ENCODE results near the gene AJAP1. TPM values are rescaled to one million over a fixed set of nuclear protein-coding genes. Genes with fewer than 3 reads are reported as not detected.

Gene AJAP1
- total and polyA plus RNA-seq, 2 of the 8 experiments (the other 6 are each of a cell fraction or from before 2014, with no cell fraction given) = 1.9 to 6.2 TPM

- Histone ChIP-seq H4K8ac (ENCODE audit: extremely low read depth, insufficient read depth, low read length) (no peak overlapping the region), H3K79me1 (ENCODE audit: low read depth, low read length) (no peaks in the 10 kb centered on the region), H4K20me1 (replicated peaks in 1 of 2; ENCODE audit: control insufficient read depth in 1 of 2, insufficient read depth in 2 of 2, low read length in 2 of 2) (no peaks in the 10 kb centered on the region), H3K9ac (replicated peaks in 1 of 4; ENCODE audit: extremely low read depth in 1 of 4, low read depth in 3 of 4, low read length in 3 of 4) (no peak overlapping the region), H3K27me3 (replicated peaks in 1 of 4; ENCODE audit: control insufficient read depth in 3 of 4, extremely low read depth in 1 of 4, insufficient read depth in 3 of 4, low read length in 3 of 4) (no peaks in the 10 kb centered on the region), H2BK15ac (ENCODE audit: low read length) (no peak overlapping the region), H2AK5ac (ENCODE audit: low read depth, low read length) (no peak overlapping the region), H2AFZ (ENCODE audit: low read length) (no peak overlapping the region), H4K91ac (replicated peaks; ENCODE audit: insufficient read length, low read length) (no peak overlapping the region), H4K5ac (ENCODE audit: insufficient read length, low read depth, low read length) (no peak overlapping the region), H2BK5ac (ENCODE audit: low read depth, low read length) (no peak overlapping the region), H3K9me3 (ENCODE audit: insufficient read depth in 2 of 2, low read depth in 1 of 2, low read length in 1 of 2) (no peaks in the 10 kb centered on the region; a peak in 1 of 4 replicates), H3K36me3 (ENCODE audit: control insufficient read depth in 2 of 4, insufficient read depth in 4 of 4, low read length in 3 of 4) (no peaks in the 10 kb centered on the region), H3K4me2 (ENCODE audit: insufficient read depth in 1 of 2, low read depth in 2 of 2, low read length in 2 of 2) (no peak overlapping the region), H3K4me1 (replicated peaks in 1 of 4; ENCODE audit: control insufficient read depth in 3 of 4, insufficient read depth in 4 of 4, low read length in 3 of 4) (0 out of 7 replicates have a peak, but pooled peaks cover 0 to 5% (median under 1%) of the 10 kb centered on the region in 4 experiments), H3K79me2 (ENCODE audit: control insufficient read depth in 1 of 2, insufficient read depth in 2 of 2, low read length in 2 of 2) (0 out of 4 replicates have a peak, but pooled peaks cover 0 to 4% of the 10 kb centered on the region in 2 experiments), H2BK120ac (replicated peaks; ENCODE audit: low read depth, low read length) (no peak overlapping the region), H3K4me3 (ENCODE audit: extremely low read depth in 1 of 4, insufficient read depth in 2 of 4, low read depth in 3 of 4, low read length in 4 of 4) (no peak overlapping the region), H3K56ac (replicated peaks; ENCODE audit: insufficient read length, low read depth, low read length) (no peak overlapping the region), H3K14ac (ENCODE audit: insufficient read length) (no peak overlapping the region), H2BK20ac (ENCODE audit: low read length) (no peak overlapping the region), H3K18ac (ENCODE audit: extremely low read depth, low read length) (no peak overlapping the region), H3K27ac (ENCODE audit: low read depth, low read length) (no peak overlapping the region), H3K23ac (ENCODE audit: insufficient read length) (no peak overlapping the region), H2BK12ac (ENCODE audit: low read depth, low read length) (no peak overlapping the region), H3K4ac (replicated peaks; ENCODE audit: insufficient read length, low read depth, low read length) (no peak overlapping the region), H3K23me2 (ENCODE audit: low read depth, low read length) (no peaks in the 10 kb centered on the region)
- no peak for FAIRE-seq
- CTCF ChIA-PET (ENCODE audit: partially characterized antibody) = interaction anchor here (1.2 to 1.8 kb wide), 3 partner anchors 11 to 30 kb away, joined by 3 to 6 read pairs (median 4); no protein-coding TSS in a partner anchor
- POLR2A ChIA-PET (ENCODE audit: partially characterized antibody) = no interaction called here
- 95% methylated on average over 12 of the region's 12 CpGs; no CpG with 5 or more reads in 1 of the 2 experiments for WGBS, 2 experiments (ENCODE audit: extremely low coverage in 1 of 2, insufficient coverage in 1 of 2, insufficient read length in 1 of 2, insufficient replicate concordance in 2 of 2, low coverage in 1 of 2, low lambda C conversion rate in 2 of 2, missing lambda C conversion rate in 1 of 2)
- no peak for DNase-seq (ENCODE audit: low read depth in 1 of 2, low spot score in 2 of 2)
- TF ChIP-seq TEAD4 (IDR thresholded peaks at IDR 0.05; ENCODE audit: low read depth, low read length) (no peak), CTCF (IDR thresholded peaks at IDR 0.05; ENCODE audit: control extremely low read depth in 1 of 3, insufficient read depth in 1 of 3, low read depth in 1 of 3, low read length in 3 of 3) (no peak), TAF1 (IDR thresholded peaks at IDR 0.05; ENCODE audit: low read depth, low read length) (no peak), YY1 (IDR thresholded peaks at IDR 0.05; ENCODE audit: low read depth, low read length) (no peak), CBX8 (IDR thresholded peaks at IDR 0.05; ENCODE audit: borderline replicate concordance, low read depth, low read length) (no peak), TCF12 (IDR thresholded peaks at IDR 0.05; ENCODE audit: low read depth, low read length) (no peak), POLR2A (IDR thresholded peaks at IDR 0.05; ENCODE audit: control extremely low read depth in 1 of 2, low read depth in 2 of 2, low read length in 2 of 2) (no peak), RAD21 (IDR thresholded peaks at IDR 0.05 in 1 of 2, conservative IDR thresholded peaks at IDR 0.05 in 1 of 2; ENCODE audit: low read depth in 2 of 2, low read length in 2 of 2) (no peak), BRCA1 (IDR thresholded peaks at IDR 0.05; ENCODE audit: low read depth, low read length) (no peak), ZNF274 (IDR thresholded peaks at IDR 0.05; ENCODE audit: borderline replicate concordance, extremely low read depth, low read length) (no peak), RXRA (IDR thresholded peaks at IDR 0.05; ENCODE audit: insufficient read depth, low read depth, low read length) (no peak), TBP (IDR thresholded peaks at IDR 0.05; ENCODE audit: low read depth, low read length) (no peak)
These were observed 69.6 kb downstream of the AJAP1 start for GRCh38 chr1:4724001-4724400.

All from H1 (cell line).